Hepatocyte (in vitro differentiated cells): ENCODE results near the gene CFAP65.

Experiments
- EZH2 ChIP-seq: fragments of 200-600 bp; sonication (generic); IDR thresholded peaks from 2 replicates; pipeline ENCODE4 v1.6.1; 2016; ENCODE audit warnings: antibody characterized with exemption, mild to moderate bottlenecking, borderline replicate concordance
- EZH2phosphoT487 ChIP-seq: fragments of 200-600 bp; sonication (generic); IDR thresholded peaks from one replicate; pipeline ENCODE4 v1.6.1; 2018; ENCODE audit warnings: antibody characterized with exemption, mild to moderate bottlenecking, low read depth, moderate library complexity; ENCODE audit not compliant: unreplicated experiment, severe bottlenecking
- TF ChIP-seq, protein P1 (sequence below): fragments of 200-600 bp; sonication (generic); IDR thresholded peaks from 2 replicates; pipeline ENCODE4 v1.5.1; 2016; ENCODE audit warnings: antibody characterized with exemption, mild to moderate bottlenecking; ENCODE audit not compliant: poor library complexity

GRCh38 chr2:219035942-219036341 is 5.4 kb downstream of the CFAP65 start:
- TF ChIP-seq, protein P1, sequence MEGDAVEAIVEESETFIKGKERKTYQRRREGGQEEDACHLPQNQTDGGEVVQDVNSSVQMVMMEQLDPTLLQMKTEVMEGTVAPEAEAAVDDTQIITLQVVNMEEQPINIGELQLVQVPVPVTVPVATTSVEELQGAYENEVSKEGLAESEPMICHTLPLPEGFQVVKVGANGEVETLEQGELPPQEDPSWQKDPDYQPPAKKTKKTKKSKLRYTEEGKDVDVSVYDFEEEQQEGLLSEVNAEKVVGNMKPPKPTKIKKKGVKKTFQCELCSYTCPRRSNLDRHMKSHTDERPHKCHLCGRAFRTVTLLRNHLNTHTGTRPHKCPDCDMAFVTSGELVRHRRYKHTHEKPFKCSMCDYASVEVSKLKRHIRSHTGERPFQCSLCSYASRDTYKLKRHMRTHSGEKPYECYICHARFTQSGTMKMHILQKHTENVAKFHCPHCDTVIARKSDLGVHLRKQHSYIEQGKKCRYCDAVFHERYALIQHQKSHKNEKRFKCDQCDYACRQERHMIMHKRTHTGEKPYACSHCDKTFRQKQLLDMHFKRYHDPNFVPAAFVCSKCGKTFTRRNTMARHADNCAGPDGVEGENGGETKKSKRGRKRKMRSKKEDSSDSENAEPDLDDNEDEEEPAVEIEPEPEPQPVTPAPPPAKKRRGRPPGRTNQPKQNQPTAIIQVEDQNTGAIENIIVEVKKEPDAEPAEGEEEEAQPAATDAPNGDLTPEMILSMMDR, result no peak
- no peak for TF ChIP-seq EZH2phosphoT487
- TF ChIP-seq EZH2, result no peak
